MM.1S (cell line): Measurements from ENCODE around the gene SYNE3.

Experiments
- DNase-seq: peaks from one replicate; pipeline ENCODE4 v3.0.0-alpha.2; 2015
- H2AFZ ChIP-seq: fragments of 300-600 bp; sonication (generic); 2 replicates; pipeline ENCODE4 v1.6.0; 2016; ENCODE audit warnings: antibody characterized with exemption, low read length
- H3F3A ChIP-seq: fragments of 300-600 bp; sonication (generic); 2 replicates; pipeline ENCODE4 v1.6.1; 2016; ENCODE audit warnings: mild to moderate bottlenecking, antibody characterized with exemption, low read length, moderate library complexity, mixed read lengths; ENCODE audit not compliant: insufficient read depth
- H3K27ac ChIP-seq: fragments of 300-600 bp; sonication (generic); 2 replicates; pipeline ENCODE4 v1.5.1; 2016; ENCODE audit warnings: mild to moderate bottlenecking, low read length
- H3K27me3 ChIP-seq: fragments of 300-600 bp; sonication (generic); replicated peaks from 2 replicates; pipeline ENCODE4 v1.6.0; 2016; ENCODE audit warnings: low read length; ENCODE audit not compliant: insufficient read depth
- H3K36me3 ChIP-seq: fragments of 300-600 bp; sonication (generic); replicated peaks from 2 replicates; pipeline ENCODE4 v1.6.1; 2016; ENCODE audit warnings: mild to moderate bottlenecking, low read length, mixed read lengths; ENCODE audit not compliant: insufficient read depth
- H3K4me1 ChIP-seq: fragments of 300-600 bp; sonication (generic); 2 replicates; pipeline ENCODE4 v1.6.1; 2016; ENCODE audit warnings: low read length, mixed read lengths
- H3K4me2 ChIP-seq: fragments of 300-600 bp; sonication (generic); 2 replicates; pipeline ENCODE4 v1.6.0; 2016; ENCODE audit warnings: low read depth, low read length
- H3K4me3 ChIP-seq: fragments of 300-600 bp; sonication (generic); 2 replicates; pipeline ENCODE4 v1.5.1; 2016; ENCODE audit warnings: low read length, mixed read lengths
- H3K79me2 ChIP-seq: fragments of 300-600 bp; sonication (generic); 2 replicates; pipeline ENCODE4 v1.6.1; 2016; ENCODE audit warnings: mixed run types, low read length, mixed read lengths
- H3K9ac ChIP-seq: fragments of 300-600 bp; sonication (generic); 2 replicates; pipeline ENCODE4 v1.6.1; 2016; ENCODE audit warnings: low read length, mixed read lengths
- H3K9me2 ChIP-seq: fragments of 300-600 bp; sonication (generic); replicated peaks from 2 replicates; pipeline ENCODE4 v1.6.1; 2016; ENCODE audit warnings: mild to moderate bottlenecking, low read length, mixed read lengths; ENCODE audit not compliant: insufficient read depth
- H3K9me3 ChIP-seq: fragments of 300-600 bp; sonication (generic); replicated peaks from 2 replicates; pipeline ENCODE4 v1.6.1; 2016; ENCODE audit warnings: mild to moderate bottlenecking, low read length, mixed read lengths; ENCODE audit not compliant: insufficient read depth
- H4K20me1 ChIP-seq: fragments of 300-600 bp; sonication (generic); 2 replicates; pipeline ENCODE4 v1.6.1; 2016; ENCODE audit warnings: mild to moderate bottlenecking, low read length, moderate library complexity, mixed read lengths; ENCODE audit not compliant: insufficient read depth
- CTCF ChIP-seq: fragments of 300-600 bp; sonication (generic); IDR thresholded peaks from 2 replicates; pipeline ENCODE4 v1.5.1; 2016; ENCODE audit warnings: antibody characterized with exemption, low read length, mixed read lengths
- EZH2 ChIP-seq: fragments of 300-600 bp; sonication (generic); optimal IDR thresholded peaks from 2 replicates; pipeline ENCODE3; 2017; ENCODE audit warnings: low read depth, mild to moderate bottlenecking, antibody characterized with exemption, low read length, mixed read lengths
- EZH2phosphoT487 ChIP-seq: fragments of 300-600 bp; sonication (generic); IDR thresholded peaks from 2 replicates; pipeline ENCODE4 v1.6.1; 2018; ENCODE audit warnings: antibody characterized with exemption, low read length

SYNE3 gene

GRCh38 chr14:95524706-95525512, 8.5 kb upstream of the SYNE3 start:
- no peaks in the 10 kb centered on the region for H3F3A ChIP-seq
- H3K27ac ChIP-seq = no peak overlapping the region
- H4K20me1 ChIP-seq = no peaks in the 10 kb centered on the region
- no peaks in the 10 kb centered on the region for H3K27me3 ChIP-seq
- H3K4me1 ChIP-seq = peaks cover 3% of the 10 kb centered on the region
- no peak for TF ChIP-seq CTCF
- TF ChIP-seq EZH2 = no peak
- TF ChIP-seq EZH2phosphoT487 = no peak
- no peak overlapping the region for H3K4me2 ChIP-seq
- no peak overlapping the region for H3K4me3 ChIP-seq
- no peaks in the 10 kb centered on the region for H3K36me3 ChIP-seq
- H3K9me2 ChIP-seq = no peaks in the 10 kb centered on the region
- H3K79me2 ChIP-seq = no peaks in the 10 kb centered on the region; the same call in 1 of the 2 replicates
- H2AFZ ChIP-seq = no peak overlapping the region
- DNase-seq = no peak
- H3K9ac ChIP-seq = no peak overlapping the region
- H3K9me3 ChIP-seq = no peaks in the 10 kb centered on the region

- H3K4me2 ChIP-seq = no peak overlapping the region
These were observed 7.5 kb upstream of the SYNE3 start for GRCh38 chr14:95523815-95524448.

GRCh38 chr14:95523051-95523814, 6.8 kb upstream of the SYNE3 start:
- TF ChIP-seq EZH2phosphoT487 = no peak
- no peak for TF ChIP-seq EZH2
- TF ChIP-seq CTCF = no peak

More at GRCh38 chr14:95523815-95524448, 7.5 kb upstream of the SYNE3 start:
- TF ChIP-seq EZH2phosphoT487 = no peak
- TF ChIP-seq EZH2 = no peak
- no peak for TF ChIP-seq CTCF
- Histone ChIP-seq H3K27ac (no peak overlapping the region), H3F3A (peaks cover 4% of the 10 kb centered on the region; the same call in 1 of the 2 replicates), H3K4me3 (no peak overlapping the region), H3K36me3 (no peaks in the 10 kb centered on the region), H3K27me3 (no peaks in the 10 kb centered on the region), H2AFZ (no peak overlapping the region), H4K20me1 (no peaks in the 10 kb centered on the region), H3K9ac (no peak overlapping the region), H3K9me3 (no peaks in the 10 kb centered on the region), H3K9me2 (no peaks in the 10 kb centered on the region), H3K4me1 (peaks cover 13% of the 10 kb centered on the region), H3K79me2 (no peaks in the 10 kb centered on the region)
- no peak for DNase-seq

More at GRCh38 chr14:95523051-95523814, 6.8 kb upstream of the SYNE3 start:
- peaks cover 17% of the 10 kb centered on the region for H3K4me1 ChIP-seq
- H3K9ac ChIP-seq = no peak overlapping the region
- H3F3A ChIP-seq = peaks cover 11% of the 10 kb centered on the region
- H2AFZ ChIP-seq = no peak overlapping the region
- no peak for DNase-seq
- no peak overlapping the region for H3K27ac ChIP-seq
- H3K36me3 ChIP-seq = no peaks in the 10 kb centered on the region
- no peaks in the 10 kb centered on the region for H3K9me2 ChIP-seq
- no peaks in the 10 kb centered on the region for H3K27me3 ChIP-seq
- no peaks in the 10 kb centered on the region for H3K79me2 ChIP-seq
- H3K9me3 ChIP-seq = no peaks in the 10 kb centered on the region
- H4K20me1 ChIP-seq = no peaks in the 10 kb centered on the region
- no peak overlapping the region for H3K4me3 ChIP-seq
- H3K4me2 ChIP-seq = no peak overlapping the region
